ENCODE results near the gene HPS6. TPM values are rescaled to one million over a fixed set of nuclear protein-coding genes. Genes with fewer than 3 reads are reported as not detected.
"Not testable (repeated sequence)": the region's sequence is repeated elsewhere in the genome, so short reads cannot be mapped to it uniquely, and the experiment has no call there.

HPS6 gene
- total RNA-seq, 1 donor from 2014 or later: 33.0 TPM

DNA sequence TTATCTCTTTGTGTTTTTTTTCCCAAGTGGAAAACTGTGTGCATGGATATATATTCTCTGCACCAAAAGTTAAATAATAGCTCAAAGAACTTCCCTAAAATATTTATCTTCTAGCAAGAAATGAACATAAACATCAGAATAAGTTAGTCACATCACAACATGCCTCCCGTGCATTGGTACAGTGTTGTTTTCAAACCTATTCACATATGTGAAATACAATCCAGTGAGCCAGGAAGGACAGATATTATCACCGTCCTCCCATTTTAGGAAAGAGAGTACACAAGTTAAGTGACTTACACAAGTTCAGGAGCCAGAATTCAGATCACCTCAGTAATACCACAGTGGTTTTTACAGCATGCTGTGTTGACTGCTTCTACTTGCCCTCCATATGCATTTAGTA lies 31.4 kb upstream of the HPS6 start:
- no peaks in the 10 kb centered on the region for H3K27me3 ChIP-seq (ENCODE audit: control insufficient read depth, insufficient read depth, low read length)
- H3K36me3 ChIP-seq (ENCODE audit: control insufficient read depth, insufficient read depth, low read length): no peaks in the 10 kb centered on the region
- TF ChIP-seq, protein P1, sequence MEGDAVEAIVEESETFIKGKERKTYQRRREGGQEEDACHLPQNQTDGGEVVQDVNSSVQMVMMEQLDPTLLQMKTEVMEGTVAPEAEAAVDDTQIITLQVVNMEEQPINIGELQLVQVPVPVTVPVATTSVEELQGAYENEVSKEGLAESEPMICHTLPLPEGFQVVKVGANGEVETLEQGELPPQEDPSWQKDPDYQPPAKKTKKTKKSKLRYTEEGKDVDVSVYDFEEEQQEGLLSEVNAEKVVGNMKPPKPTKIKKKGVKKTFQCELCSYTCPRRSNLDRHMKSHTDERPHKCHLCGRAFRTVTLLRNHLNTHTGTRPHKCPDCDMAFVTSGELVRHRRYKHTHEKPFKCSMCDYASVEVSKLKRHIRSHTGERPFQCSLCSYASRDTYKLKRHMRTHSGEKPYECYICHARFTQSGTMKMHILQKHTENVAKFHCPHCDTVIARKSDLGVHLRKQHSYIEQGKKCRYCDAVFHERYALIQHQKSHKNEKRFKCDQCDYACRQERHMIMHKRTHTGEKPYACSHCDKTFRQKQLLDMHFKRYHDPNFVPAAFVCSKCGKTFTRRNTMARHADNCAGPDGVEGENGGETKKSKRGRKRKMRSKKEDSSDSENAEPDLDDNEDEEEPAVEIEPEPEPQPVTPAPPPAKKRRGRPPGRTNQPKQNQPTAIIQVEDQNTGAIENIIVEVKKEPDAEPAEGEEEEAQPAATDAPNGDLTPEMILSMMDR (IDR thresholded peaks at IDR 0.05; ENCODE audit: insufficient read depth, low read length, poor library complexity, severe bottlenecking): no peak
- no peak for DNase-seq (ENCODE audit: low read depth)
- H3K4me3 ChIP-seq (ENCODE audit: low read depth, low read length): no peak overlapping the region

DNA sequence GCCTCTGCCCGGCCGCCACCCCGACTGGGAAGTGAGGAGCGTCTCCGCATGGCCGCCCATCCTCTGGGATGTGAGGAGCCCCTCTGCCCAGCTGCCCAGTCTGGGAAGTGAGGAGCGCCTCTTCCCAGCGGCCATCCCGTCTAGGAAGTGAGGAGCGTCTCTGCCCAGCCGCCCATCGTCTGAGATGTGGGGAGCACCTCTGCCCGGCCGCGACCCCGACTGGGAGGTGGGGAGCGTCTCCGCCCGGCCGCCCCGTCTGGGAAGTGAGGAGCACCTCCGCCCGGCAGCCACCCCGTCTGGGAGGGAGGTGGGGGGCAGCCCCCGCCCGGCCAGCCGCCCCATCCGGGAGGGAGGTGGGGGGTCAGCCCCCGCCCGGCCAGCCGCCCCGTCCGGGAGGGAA lies 29.3 kb upstream of the HPS6 start:
- DNase-seq (ENCODE audit: low read depth); H3K27me3 ChIP-seq (ENCODE audit: control insufficient read depth, insufficient read depth, low read length); H3K36me3 ChIP-seq (ENCODE audit: control insufficient read depth, insufficient read depth, low read length); H3K4me3 ChIP-seq (ENCODE audit: low read depth, low read length): not testable (repeated sequence)

DNA sequence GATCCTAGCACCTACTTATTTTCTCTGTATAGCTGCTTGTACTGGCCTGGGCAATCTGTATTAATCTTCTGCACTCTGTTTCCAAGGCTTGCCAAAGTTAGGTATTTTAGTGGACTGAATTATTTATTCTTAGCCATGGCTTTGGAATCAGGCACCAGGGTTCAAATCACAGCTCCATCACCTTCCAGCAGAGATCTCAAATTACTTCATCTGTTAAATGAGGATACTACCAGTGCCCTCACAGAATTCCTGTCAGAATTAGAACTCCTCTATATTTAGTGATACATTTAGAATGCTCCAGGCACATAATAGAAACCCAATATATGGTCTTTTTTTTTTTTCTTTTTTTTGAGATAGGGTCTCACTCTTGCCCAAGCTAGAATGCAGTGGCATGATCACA lies 26.7 kb upstream of the HPS6 start:
- H3K27me3 ChIP-seq (ENCODE audit: control insufficient read depth, insufficient read depth, low read length): no peaks in the 10 kb centered on the region
- DNase-seq (ENCODE audit: low read depth): no peak
- TF ChIP-seq, protein P1 (IDR thresholded peaks at IDR 0.05; ENCODE audit: insufficient read depth, low read length, poor library complexity, severe bottlenecking): no peak
- no peak overlapping the region for H3K4me3 ChIP-seq (ENCODE audit: low read depth, low read length)
- no peaks in the 10 kb centered on the region for H3K36me3 ChIP-seq (ENCODE audit: control insufficient read depth, insufficient read depth, low read length)

DNA sequence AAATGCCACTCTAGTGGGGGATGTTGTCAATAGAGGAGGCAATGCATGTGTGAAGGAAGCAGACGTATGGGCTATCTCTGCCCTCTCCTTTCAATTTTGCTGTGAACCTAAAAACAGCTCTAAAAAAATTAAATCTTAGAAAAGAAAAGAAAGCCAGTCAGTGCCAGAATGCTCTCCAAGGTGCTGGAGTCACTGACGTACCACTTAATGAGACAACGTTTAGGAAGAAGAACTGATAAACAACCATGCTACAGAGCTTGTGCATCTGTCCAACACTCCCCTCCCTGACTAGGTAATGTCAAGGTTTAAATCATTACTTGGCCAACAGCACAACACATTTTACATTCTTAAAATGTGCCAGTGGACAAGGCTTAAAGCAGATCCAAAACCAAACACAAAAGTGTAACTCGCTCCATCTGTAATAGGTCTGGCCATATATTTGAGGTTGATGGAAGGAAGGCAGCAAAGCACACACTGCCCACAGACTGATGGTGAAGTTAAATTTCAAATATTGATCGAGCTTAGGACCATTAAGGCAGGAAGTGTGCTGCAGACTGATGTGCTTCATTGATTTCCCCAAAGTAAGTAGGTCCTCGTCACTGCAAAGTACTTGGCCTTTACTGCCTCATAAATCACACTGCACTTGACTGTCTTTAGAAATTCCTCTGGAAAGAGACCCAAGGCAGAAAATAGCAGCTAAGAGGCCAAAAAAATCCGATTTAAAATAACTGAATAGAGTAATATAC lies 24.7 kb upstream of the HPS6 start:
- no peak for DNase-seq (ENCODE audit: low read depth)
- Histone ChIP-seq H3K36me3 (ENCODE audit: control insufficient read depth, insufficient read depth, low read length) (no peaks in the 10 kb centered on the region), H3K27me3 (ENCODE audit: control insufficient read depth, insufficient read depth, low read length) (no peaks in the 10 kb centered on the region), H3K4me3 (ENCODE audit: low read depth, low read length) (no peak overlapping the region)
- TF ChIP-seq, protein P1 (IDR thresholded peaks at IDR 0.05; ENCODE audit: insufficient read depth, low read length, poor library complexity, severe bottlenecking): no peak

DNA sequence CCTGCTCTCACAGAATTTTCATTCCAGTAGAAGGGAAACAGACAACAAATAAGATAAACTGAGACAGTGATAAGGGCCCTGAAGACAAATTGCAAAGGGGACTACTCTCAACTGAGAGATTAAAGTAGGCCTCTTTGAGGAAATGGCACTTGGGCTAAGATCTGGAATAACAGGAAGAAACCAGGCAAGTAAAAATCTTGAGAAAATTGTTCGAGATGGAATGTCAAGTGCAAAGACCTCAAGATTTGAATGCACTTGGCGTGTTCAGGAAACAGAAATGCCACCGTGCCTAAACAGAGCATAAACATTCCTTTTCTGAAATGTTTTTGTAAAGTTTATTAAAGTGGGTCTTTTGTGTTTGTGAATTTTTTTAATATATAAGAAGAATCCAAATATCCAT lies 19.9 kb upstream of the HPS6 start:
- H3K4me3 ChIP-seq (ENCODE audit: low read depth, low read length): no peak overlapping the region
- no peak for DNase-seq (ENCODE audit: low read depth)
- TF ChIP-seq, protein P1 (IDR thresholded peaks at IDR 0.05; ENCODE audit: insufficient read depth, low read length, poor library complexity, severe bottlenecking): no peak
- H3K27me3 ChIP-seq (ENCODE audit: control insufficient read depth, insufficient read depth, low read length): no peaks in the 10 kb centered on the region
- H3K36me3 ChIP-seq (ENCODE audit: control insufficient read depth, insufficient read depth, low read length): no peaks in the 10 kb centered on the region

DNA sequence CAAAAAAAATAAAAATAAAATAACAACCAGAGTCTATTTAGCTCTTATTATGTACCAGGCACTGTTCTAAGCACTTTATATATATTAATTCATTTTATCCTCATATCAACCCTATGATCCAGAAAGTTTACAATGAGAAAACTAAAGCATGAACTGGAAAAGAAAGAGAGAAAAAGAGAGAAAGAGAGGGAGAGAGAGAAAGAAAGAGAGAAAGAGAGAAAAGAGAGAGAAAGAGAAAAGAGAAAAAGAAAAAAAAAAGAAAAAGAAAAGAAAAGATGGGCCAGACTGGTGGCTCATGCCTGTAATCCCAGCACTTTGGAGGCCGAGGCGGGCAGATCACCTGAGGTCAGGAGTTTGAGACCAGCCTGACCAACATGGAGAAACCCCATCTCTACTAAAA lies 19.1 kb upstream of the HPS6 start:
- no peaks in the 10 kb centered on the region for H3K27me3 ChIP-seq (ENCODE audit: control insufficient read depth, insufficient read depth, low read length)
- H3K36me3 ChIP-seq (ENCODE audit: control insufficient read depth, insufficient read depth, low read length): no peaks in the 10 kb centered on the region
- no peak for DNase-seq (ENCODE audit: low read depth)
- TF ChIP-seq, protein P1 (IDR thresholded peaks at IDR 0.05; ENCODE audit: insufficient read depth, low read length, poor library complexity, severe bottlenecking): no peak
- no peak overlapping the region for H3K4me3 ChIP-seq (ENCODE audit: low read depth, low read length)

DNA sequence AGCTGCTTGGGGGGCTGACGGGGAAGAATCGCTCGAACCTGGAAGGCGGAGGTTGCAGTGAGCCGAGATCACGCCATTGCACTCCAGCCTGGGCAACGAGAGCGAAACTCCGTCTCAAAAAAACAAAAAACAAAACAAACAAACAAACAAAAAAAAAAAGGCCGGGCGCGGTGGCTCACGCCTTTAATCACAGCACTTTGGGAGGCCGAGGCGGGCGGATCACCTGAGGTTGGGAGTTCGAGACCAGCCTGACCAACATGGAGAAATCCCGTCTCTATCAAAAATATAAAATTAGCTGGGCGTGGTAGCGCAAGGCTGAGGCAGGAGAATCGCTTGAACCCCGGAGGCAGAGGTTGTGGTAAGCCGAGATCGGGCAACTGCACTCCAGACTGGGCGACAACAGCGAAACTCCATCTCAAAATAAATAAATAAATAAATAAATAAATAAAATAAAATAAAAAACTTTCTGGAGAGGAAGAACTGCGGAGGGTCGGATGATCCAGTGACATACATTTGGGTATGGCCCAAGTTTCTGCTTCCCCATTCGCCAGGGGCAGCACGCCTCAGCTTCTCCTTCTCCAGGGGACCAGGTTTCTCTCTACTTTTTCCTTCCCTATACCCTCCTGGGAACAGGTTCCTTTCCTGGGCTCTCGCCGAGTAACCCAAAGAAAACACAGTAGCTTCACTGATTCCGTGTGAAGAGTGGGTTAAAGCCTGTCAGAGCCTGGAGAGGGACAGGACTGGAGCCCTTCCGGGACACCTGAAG lies 10.1 kb upstream of the HPS6 start:
- H3K27me3 ChIP-seq (ENCODE audit: control insufficient read depth, insufficient read depth, low read length); DNase-seq (ENCODE audit: low read depth); H3K36me3 ChIP-seq (ENCODE audit: control insufficient read depth, insufficient read depth, low read length): not testable (repeated sequence)
- peak overlapping the region; percentile 99 for H3K4me3 ChIP-seq (ENCODE audit: low read depth, low read length)
